NCI-H510A (cell line): ENCODE data around the gene NUDT22.
A peak's percentile ranks its signal among the peaks of the same experiment; 100 is the strongest.

Source experiments
- DNase-seq: peaks from one replicate; lab custom pipeline; 2025; lab: John Stamatoyannopoulos, UW

NUDT22 gene

GRCh38 chr11:64206457-64207255, 19.4 kb upstream of the NUDT22 start, which contains the start of gene FERMT3:
Gene FERMT3, plus strand, starts transcription at chr11:64206721. Its CDS starts 644 bp downstream, at chr11:64207365.
- no peak for DNase-seq

- no peak for DNase-seq
Observed at GRCh38 chr11:64207256-64208085, 18.6 kb upstream of the NUDT22 start.

GRCh38 chr11:64208086-64208795, 17.8 kb upstream of the NUDT22 start:
- no peak for DNase-seq

GRCh38 chr11:64208796-64209562, 17.1 kb upstream of the NUDT22 start:
- DNase-seq, result no peak

- DNase-seq, result no peak
Observed at GRCh38 chr11:64209563-64209843, 16.6 kb upstream of the NUDT22 start.

GRCh38 chr11:64210301-64211020, 15.6 kb upstream of the NUDT22 start:
- DNase-seq, result no peak

GRCh38 chr11:64211181-64211872, 14.7 kb upstream of the NUDT22 start:
- DNase-seq, result no peak

- no peak for DNase-seq
Observed at GRCh38 chr11:64216879-64217278, 9.2 kb upstream of the NUDT22 start.

GRCh38 chr11:64218628-64219353, 7.3 kb upstream of the NUDT22 start:
- no peak for DNase-seq

- DNase-seq, result no peak
Observed at GRCh38 chr11:64219354-64219684, 6.8 kb upstream of the NUDT22 start.

GRCh38 chr11:64219755-64220154, 6.3 kb upstream of the NUDT22 start:
- DNase-seq, result no peak

- DNase-seq, result no peak
Observed at GRCh38 chr11:64220271-64220670, 5.8 kb upstream of the NUDT22 start.

- DNase-seq, result no peak
Observed at GRCh38 chr11:64220798-64221197, 5.3 kb upstream of the NUDT22 start.

- DNase-seq, result no peak
Observed at GRCh38 chr11:64222651-64223000, 3.4 kb upstream of the NUDT22 start.

GRCh38 chr11:64223001-64223651, 2.9 kb upstream of the NUDT22 start:
- no peak for DNase-seq

- no peak for DNase-seq
Observed at GRCh38 chr11:64224151-64224890, 1.8 kb upstream of the NUDT22 start.

GRCh38 chr11:64224891-64225607, 1.0 kb upstream of the NUDT22 start:
- DNase-seq, result no peak

GRCh38 chr11:64226507-64227051, 505 bp downstream of the NUDT22 start:
- DNase-seq, result peak; percentile 56
